HEK293 (cell line): ENCODE data around the gene IMMP2L.

Source experiments
- CTCF ChIA-PET: fragments of 350-600 bp; formaldehyde crosslinking; extraction: SDS; loops from one replicate; lab custom pipeline; 2021; ENCODE audit warnings: antibody characterized with exemption; lab: Yijun Ruan, JAX
- POLR2A ChIA-PET: fragments of 300-600 bp; formaldehyde crosslinking; extraction: SDS; loops from one replicate; lab custom pipeline; 2020; ENCODE audit warnings: antibody characterized with exemption, inconsistent platforms; lab: Yijun Ruan, JAX
- H3K27ac ChIP-seq: fragments of 200-500 bp; sonication (Bioruptor generic); 2 replicates; pipeline ENCODE4 v1.5.1; 2014; ENCODE audit warnings: low read depth, low read length, control low read depth, inconsistent platforms; ENCODE audit errors: extremely low read depth
- H3K36me3 ChIP-seq, 2 experiments: fragments of 200-500 bp in 1 of 2; sonication (Bioruptor generic) in 1 of 2; 1 replicate in 1 of 2; 2 replicates in 1 of 2; pipeline ENCODE4 v1.5.1; 2014 to 2017; ENCODE audit warnings: inconsistent platforms in 2 of 2, low read length in 2 of 2; ENCODE audit not compliant: control insufficient read depth in 2 of 2, insufficient read depth in 1 of 2
- H3K4me1 ChIP-seq: fragments of 200-500 bp; sonication (Bioruptor generic); 2 replicates; pipeline ENCODE4 v1.5.1; 2014; ENCODE audit warnings: mild to moderate bottlenecking, low read length, inconsistent platforms; ENCODE audit not compliant: control insufficient read depth, insufficient read depth
- H3K4me3 ChIP-seq: 2 replicates; pipeline ENCODE4 v1.5.1; 2011; ENCODE audit warnings: low read depth, mild to moderate bottlenecking, control low read depth, low read length, moderate library complexity
- H3K9me3 ChIP-seq: fragments of 200-500 bp; sonication (Bioruptor generic); 2 replicates; pipeline ENCODE4 v1.5.1; 2014; ENCODE audit warnings: low read depth, low read length, inconsistent platforms; ENCODE audit not compliant: control insufficient read depth, insufficient read depth
- BCL11B ChIP-seq: fragments of 450-650 bp; formaldehyde crosslinking; IDR thresholded peaks from 2 replicates; pipeline ENCODE4 v1.5.1; 2016; ENCODE audit warnings: low read depth, missing biosample characterization, missing genetic modification characterization
- KLF9 ChIP-seq: fragments of 450-650 bp; formaldehyde crosslinking; IDR thresholded peaks from 2 replicates; pipeline ENCODE4 v1.5.1; 2016; ENCODE audit warnings: missing biosample characterization, missing genetic modification characterization, low read depth
- PRDM10 ChIP-seq: fragments of 450-650 bp; formaldehyde crosslinking; IDR thresholded peaks from 2 replicates; pipeline ENCODE4 v1.5.1; 2016; ENCODE audit warnings: missing biosample characterization, missing genetic modification characterization
- REPIN1 ChIP-seq: fragments of 450-650 bp; formaldehyde crosslinking; IDR thresholded peaks from 2 replicates; pipeline ENCODE4 v1.5.1; 2017; ENCODE audit warnings: missing biosample characterization, missing genetic modification characterization, low read depth
- ZBTB17 ChIP-seq: fragments of 450-650 bp; formaldehyde crosslinking; IDR thresholded peaks from 2 replicates; pipeline ENCODE4 v1.5.1; 2016; ENCODE audit warnings: missing biosample characterization, missing genetic modification characterization
- ZFP3 ChIP-seq: fragments of 450-650 bp; formaldehyde crosslinking; IDR thresholded peaks from 2 replicates; pipeline ENCODE4 v1.5.1; 2016; ENCODE audit warnings: low read depth, missing biosample characterization, missing genetic modification characterization
- ZFP41 ChIP-seq: fragments of 450-650 bp; formaldehyde crosslinking; IDR thresholded peaks from 2 replicates; pipeline ENCODE4 v1.5.1; 2016; ENCODE audit warnings: missing biosample characterization, missing genetic modification characterization, borderline replicate concordance
- ZNF114 ChIP-seq: fragments of 450-650 bp; formaldehyde crosslinking; IDR thresholded peaks from 2 replicates; pipeline ENCODE4 v1.5.0; 2017; ENCODE audit warnings: missing biosample characterization, missing genetic modification characterization
- ZNF169 ChIP-seq: fragments of 450-650 bp; formaldehyde crosslinking; IDR thresholded peaks from 2 replicates; pipeline ENCODE4 v1.5.1; 2016; ENCODE audit warnings: missing biosample characterization, missing genetic modification characterization
- ZNF174 ChIP-seq: fragments of 450-650 bp; formaldehyde crosslinking; IDR thresholded peaks from 2 replicates; pipeline ENCODE4 v1.5.0; 2017; ENCODE audit warnings: missing biosample characterization, mild to moderate bottlenecking, missing genetic modification characterization
- ZNF214 ChIP-seq: fragments of 450-650 bp; formaldehyde crosslinking; IDR thresholded peaks from 2 replicates; pipeline ENCODE4 v1.5.1; 2017; ENCODE audit warnings: missing biosample characterization, mild to moderate bottlenecking, missing genetic modification characterization, borderline replicate concordance
- ZNF341 ChIP-seq: fragments of 450-650 bp; formaldehyde crosslinking; IDR thresholded peaks from 2 replicates; pipeline ENCODE4; 2016; ENCODE audit warnings: low read depth, missing biosample characterization, missing genetic modification characterization
- ZNF529 ChIP-seq: fragments of 450-650 bp; formaldehyde crosslinking; IDR thresholded peaks from 2 replicates; pipeline ENCODE4 v1.5.1; 2017; ENCODE audit warnings: missing genetic modification characterization, missing biosample characterization; ENCODE audit not compliant: insufficient replicate concordance
- ZNF701 ChIP-seq: fragments of 450-650 bp; formaldehyde crosslinking; IDR thresholded peaks from 2 replicates; pipeline ENCODE4 v1.5.1; 2016; ENCODE audit warnings: missing biosample characterization, missing genetic modification characterization
- ZNF791 ChIP-seq: fragments of 450-650 bp; formaldehyde crosslinking; IDR thresholded peaks from 2 replicates; pipeline ENCODE4 v1.5.1; 2016; ENCODE audit warnings: missing biosample characterization, missing genetic modification characterization
- TF ChIP-seq, protein P1 (sequence below): fragments of 450-650 bp; formaldehyde crosslinking; IDR thresholded peaks from 2 replicates; pipeline ENCODE4 v1.5.1; 2016; ENCODE audit warnings: missing biosample characterization, missing genetic modification characterization
- TF ChIP-seq, protein P2 (sequence below): fragments of 450-650 bp; formaldehyde crosslinking; IDR thresholded peaks from 2 replicates; pipeline ENCODE4 v1.5.1; 2016; ENCODE audit warnings: missing biosample characterization, missing genetic modification characterization
- TF ChIP-seq, protein P3 (sequence below): fragments of 450-650 bp; formaldehyde crosslinking; IDR thresholded peaks from 2 replicates; pipeline ENCODE4 v1.5.1; 2016; ENCODE audit warnings: missing biosample characterization, missing genetic modification characterization
- TF ChIP-seq, protein P4 (sequence below): fragments of 450-650 bp; formaldehyde crosslinking; IDR thresholded peaks from 2 replicates; pipeline ENCODE4 v1.5.1; 2017; ENCODE audit warnings: missing biosample characterization, missing genetic modification characterization

The IMMP2L gene

DNA sequence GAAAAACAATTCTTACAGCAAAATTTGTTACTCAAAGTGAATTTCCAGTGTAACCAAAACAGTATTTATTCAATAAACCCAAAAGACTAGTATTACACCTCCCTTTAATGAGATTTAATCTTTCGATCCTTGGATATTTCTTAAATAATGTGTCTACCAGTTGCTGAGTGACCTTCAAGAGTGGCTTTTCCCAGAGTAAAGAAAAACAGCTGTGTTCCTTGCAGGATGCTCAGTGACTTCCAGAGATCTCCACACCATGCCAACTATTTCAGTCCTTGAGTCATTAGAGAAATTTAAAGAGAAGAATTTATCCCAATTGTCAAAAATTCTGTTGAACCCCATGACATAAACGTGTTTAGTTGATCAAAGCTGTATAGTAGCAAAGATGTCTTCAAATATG lies 44.0 kb downstream of the IMMP2L start:
- TF ChIP-seq ZFP41 (tag by site-specific recombination) (no peak), ZNF174 (tag by site-specific recombination) (no peak), PRDM10 (no peak), ZNF114 (tag by site-specific recombination) (no peak), KLF9 (tag by site-specific recombination) (no peak), ZNF529 (tag by site-specific recombination) (no peak), REPIN1 (no peak), BCL11B (tag by site-specific recombination) (no peak), ZNF791 (tag by site-specific recombination) (no peak), ZNF701 (no peak), ZFP3 (tag by site-specific recombination) (no peak)
- TF ChIP-seq, protein P1, sequence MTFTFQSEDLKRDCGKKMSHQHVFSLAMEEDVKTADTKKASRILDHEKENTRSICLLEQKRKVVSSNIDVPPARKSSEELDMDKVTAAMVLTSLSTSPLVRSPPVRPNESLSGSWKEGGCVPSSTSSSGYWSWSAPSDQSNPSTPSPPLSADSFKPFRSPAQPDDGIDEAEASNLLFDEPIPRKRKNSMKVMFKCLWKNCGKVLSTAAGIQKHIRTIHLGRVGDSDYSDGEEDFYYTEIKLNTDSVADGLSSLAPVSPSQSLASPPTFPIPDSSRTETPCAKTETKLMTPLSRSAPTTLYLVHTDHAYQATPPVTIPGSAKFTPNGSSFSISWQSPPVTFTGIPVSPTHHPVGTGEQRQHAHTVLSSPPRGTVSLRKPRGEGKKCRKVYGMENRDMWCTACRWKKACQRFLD, result no peak
- TF ChIP-seq, protein P2, sequence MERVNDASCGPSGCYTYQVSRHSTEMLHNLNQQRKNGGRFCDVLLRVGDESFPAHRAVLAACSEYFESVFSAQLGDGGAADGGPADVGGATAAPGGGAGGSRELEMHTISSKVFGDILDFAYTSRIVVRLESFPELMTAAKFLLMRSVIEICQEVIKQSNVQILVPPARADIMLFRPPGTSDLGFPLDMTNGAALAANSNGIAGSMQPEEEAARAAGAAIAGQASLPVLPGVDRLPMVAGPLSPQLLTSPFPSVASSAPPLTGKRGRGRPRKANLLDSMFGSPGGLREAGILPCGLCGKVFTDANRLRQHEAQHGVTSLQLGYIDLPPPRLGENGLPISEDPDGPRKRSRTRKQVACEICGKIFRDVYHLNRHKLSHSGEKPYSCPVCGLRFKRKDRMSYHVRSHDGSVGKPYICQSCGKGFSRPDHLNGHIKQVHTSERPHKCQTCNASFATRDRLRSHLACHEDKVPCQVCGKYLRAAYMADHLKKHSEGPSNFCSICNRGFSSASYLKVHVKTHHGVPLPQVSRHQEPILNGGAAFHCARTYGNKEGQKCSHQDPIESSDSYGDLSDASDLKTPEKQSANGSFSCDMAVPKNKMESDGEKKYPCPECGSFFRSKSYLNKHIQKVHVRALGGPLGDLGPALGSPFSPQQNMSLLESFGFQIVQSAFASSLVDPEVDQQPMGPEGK, result no peak
- TF ChIP-seq, all 188 proteins: peak for 0
- H3K9me3 ChIP-seq, result no peaks in the 10 kb centered on the region
- no peak overlapping the region for H3K27ac ChIP-seq

GRCh38 chr7:111517549-111517951 lies 44.7 kb downstream of the IMMP2L start:
- TF ChIP-seq, protein P3, sequence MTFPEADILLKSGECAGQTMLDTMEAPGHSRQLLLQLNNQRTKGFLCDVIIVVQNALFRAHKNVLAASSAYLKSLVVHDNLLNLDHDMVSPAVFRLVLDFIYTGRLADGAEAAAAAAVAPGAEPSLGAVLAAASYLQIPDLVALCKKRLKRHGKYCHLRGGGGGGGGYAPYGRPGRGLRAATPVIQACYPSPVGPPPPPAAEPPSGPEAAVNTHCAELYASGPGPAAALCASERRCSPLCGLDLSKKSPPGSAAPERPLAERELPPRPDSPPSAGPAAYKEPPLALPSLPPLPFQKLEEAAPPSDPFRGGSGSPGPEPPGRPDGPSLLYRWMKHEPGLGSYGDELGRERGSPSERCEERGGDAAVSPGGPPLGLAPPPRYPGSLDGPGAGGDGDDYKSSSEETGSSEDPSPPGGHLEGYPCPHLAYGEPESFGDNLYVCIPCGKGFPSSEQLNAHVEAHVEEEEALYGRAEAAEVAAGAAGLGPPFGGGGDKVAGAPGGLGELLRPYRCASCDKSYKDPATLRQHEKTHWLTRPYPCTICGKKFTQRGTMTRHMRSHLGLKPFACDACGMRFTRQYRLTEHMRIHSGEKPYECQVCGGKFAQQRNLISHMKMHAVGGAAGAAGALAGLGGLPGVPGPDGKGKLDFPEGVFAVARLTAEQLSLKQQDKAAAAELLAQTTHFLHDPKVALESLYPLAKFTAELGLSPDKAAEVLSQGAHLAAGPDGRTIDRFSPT (tag by site-specific recombination), result no peak
- no peak for TF ChIP-seq ZNF169 (tag by site-specific recombination)
- no peak for TF ChIP-seq ZBTB17 (tag by site-specific recombination)
- TF ChIP-seq, protein P4, sequence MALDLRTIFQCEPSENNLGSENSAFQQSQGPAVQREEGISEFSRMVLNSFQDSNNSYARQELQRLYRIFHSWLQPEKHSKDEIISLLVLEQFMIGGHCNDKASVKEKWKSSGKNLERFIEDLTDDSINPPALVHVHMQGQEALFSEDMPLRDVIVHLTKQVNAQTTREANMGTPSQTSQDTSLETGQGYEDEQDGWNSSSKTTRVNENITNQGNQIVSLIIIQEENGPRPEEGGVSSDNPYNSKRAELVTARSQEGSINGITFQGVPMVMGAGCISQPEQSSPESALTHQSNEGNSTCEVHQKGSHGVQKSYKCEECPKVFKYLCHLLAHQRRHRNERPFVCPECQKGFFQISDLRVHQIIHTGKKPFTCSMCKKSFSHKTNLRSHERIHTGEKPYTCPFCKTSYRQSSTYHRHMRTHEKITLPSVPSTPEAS, result no peak
- TF ChIP-seq ZNF214 (tag by site-specific recombination), result no peak
- TF ChIP-seq ZNF341, result no peak
- POLR2A ChIA-PET, result no interaction called here
- CTCF ChIA-PET, result interaction anchor here (0.6 kb wide), 1 partner anchor 10 kb away, joined by 3 read pairs; no protein-coding TSS in a partner anchor
- Histone ChIP-seq H3K27ac (no peak overlapping the region), H3K9me3 (no peaks in the 10 kb centered on the region), H3K36me3 (no peaks in the 10 kb centered on the region), H3K4me1 (no peaks in the 10 kb centered on the region), H3K4me3 (no peak overlapping the region)

More for the DNA sequence above, 44.0 kb downstream of the IMMP2L start:
- POLR2A ChIA-PET, result no interaction called here
- CTCF ChIA-PET, result no interaction called here
- Histone ChIP-seq H3K4me1 (no peaks in the 10 kb centered on the region), H3K4me3 (no peak overlapping the region), H3K36me3 (no peaks in the 10 kb centered on the region)
